ENCODE results near the gene NXPH3. TPM values are rescaled to one million over a fixed set of nuclear protein-coding genes. Genes with fewer than 3 reads are reported as not detected.

Gene NXPH3
- total and polyA plus RNA-seq, 10 of the 15 experiments (the other 5 are each of a cell fraction or from before 2014, with no cell fraction given): 0.08 to 0.35 (median 0.12) TPM; not detected in 2

GRCh38 chr17:49572806-49573420 lies 2.8 kb upstream of the NXPH3 start:
- no peaks in the 10 kb centered on the region for H3K9me3 ChIP-seq (replicated peaks; ENCODE audit: control insufficient read depth, insufficient read depth, low read length)
- peaks cover 2 to 8% of the 10 kb centered on the region in 2 experiments; a peak in 3 of 4 replicates for H3K27me3 ChIP-seq (replicated peaks in 1 of 2; ENCODE audit: control insufficient read depth in 2 of 2, insufficient read depth in 2 of 2, low read length in 1 of 2)
- no peaks in the 10 kb centered on the region for H3K79me2 ChIP-seq (ENCODE audit: control insufficient read depth, insufficient read depth, low read length)
- FAIRE-seq (no peak), DNase-seq (ENCODE audit: low read depth, low spot score) (no peak), ATAC-seq (no peak)
- ChIA-PET SMC1A (ENCODE audit: uncharacterized antibody, unreplicated experiment) (interaction anchor here (0.5 to 8.5 kb wide), 3 partner anchors 125 to 201 kb away, joined by 3 to 121 read pairs (median 3); no protein-coding TSS in a partner anchor), POLR2A (no interaction called here), CTCF (interaction anchor here (9.1 to 17.8 kb wide), 2 partner anchors 16 to 123 kb away, joined by 93 to 483 read pairs; no protein-coding TSS in a partner anchor), RAD21 (ENCODE audit: unreplicated experiment) (interaction anchor here (0.6 to 2.6 kb wide), 4 partner anchors 15 to 256 kb away, joined by 3 to 15 read pairs (median 3); no protein-coding TSS in a partner anchor)
- H3K36me3 ChIP-seq (ENCODE audit: control insufficient read depth in 2 of 2, insufficient read depth in 2 of 2, low read length in 1 of 2): no peaks in the 10 kb centered on the region
- intact Hi-C loops (cut with micrococcal nuclease; ENCODE audit: unreplicated experiment): no loop called here
- in situ Hi-C loops (cut with MboI): loop anchor here (5.0 kb wide), 3 partner anchors 124 to 424 kb away; partner anchors contain the start of genes DLX3 and KAT7
- H4K20me1 ChIP-seq (ENCODE audit: control insufficient read depth, insufficient read depth): no peaks in the 10 kb centered on the region
- no peak overlapping the region for H3K4me3 ChIP-seq
- peaks cover 13% of the 10 kb centered on the region for H3K4me1 ChIP-seq (ENCODE audit: control insufficient read depth, insufficient read depth, low read length)
- TF ChIP-seq PAX8 (IDR thresholded peaks at IDR 0.05): no peak
- H3K9ac ChIP-seq (ENCODE audit: control insufficient read depth, insufficient read depth, low read length): no peak overlapping the region
- 13% methylated on average over 6 of the region's 6 CpGs for WGBS (ENCODE audit: insufficient coverage, insufficient replicate concordance, low lambda C conversion rate, missing lambda C conversion rate)
- no peak overlapping the region for H3K4me2 ChIP-seq (ENCODE audit: control insufficient read depth, insufficient read depth)
- H3K27ac ChIP-seq (ENCODE audit: control insufficient read depth, insufficient read depth): no peak overlapping the region
- no TSS peak for BruUV-seq (replicated peaks)
- H2AFZ ChIP-seq (ENCODE audit: control insufficient read depth, low read depth, low read length): no peak overlapping the region

GRCh38 chr17:49573510-49574322 lies 2.0 kb upstream of the NXPH3 start:
- SMC1A ChIA-PET (ENCODE audit: uncharacterized antibody, unreplicated experiment): interaction anchor here (0.5 to 8.5 kb wide), 4 partner anchors 122 to 200 kb away, joined by 3 to 121 read pairs (median 4); no protein-coding TSS in a partner anchor
- no peak for FAIRE-seq
- Histone ChIP-seq H3K4me1 (ENCODE audit: control insufficient read depth, insufficient read depth, low read length) (peaks cover 13% of the 10 kb centered on the region), H3K36me3 (ENCODE audit: control insufficient read depth in 2 of 2, insufficient read depth in 2 of 2, low read length in 1 of 2) (no peaks in the 10 kb centered on the region), H4K20me1 (ENCODE audit: control insufficient read depth, insufficient read depth) (no peaks in the 10 kb centered on the region), H3K9ac (ENCODE audit: control insufficient read depth, insufficient read depth, low read length) (no peak overlapping the region), H3K79me2 (ENCODE audit: control insufficient read depth, insufficient read depth, low read length) (no peaks in the 10 kb centered on the region), H3K27me3 (replicated peaks in 1 of 2; ENCODE audit: control insufficient read depth in 2 of 2, insufficient read depth in 2 of 2, low read length in 1 of 2) (peaks cover 2 to 8% of the 10 kb centered on the region in 2 experiments; a peak in 3 of 4 replicates), H3K27ac (ENCODE audit: control insufficient read depth, insufficient read depth) (no peak overlapping the region), H3K4me2 (ENCODE audit: control insufficient read depth, insufficient read depth) (no peak overlapping the region), H3K9me3 (replicated peaks; ENCODE audit: control insufficient read depth, insufficient read depth, low read length) (no peaks in the 10 kb centered on the region), H3K4me3 (no peak overlapping the region), H2AFZ (ENCODE audit: control insufficient read depth, low read depth, low read length) (no peak overlapping the region)
- RAD21 ChIA-PET (ENCODE audit: unreplicated experiment): interaction anchor here (0.6 to 2.6 kb wide), 4 partner anchors 16 to 257 kb away, joined by 3 to 15 read pairs (median 3); no protein-coding TSS in a partner anchor
- in situ Hi-C loops (cut with MboI) (loop anchor here (5.0 kb wide), 3 partner anchors 124 to 424 kb away; partner anchors contain the start of genes DLX3 and KAT7), intact Hi-C loops (cut with micrococcal nuclease; ENCODE audit: unreplicated experiment) (no loop called here)
- POLR2A ChIA-PET: no interaction called here
- BruUV-seq (replicated peaks): no TSS peak
- WGBS (ENCODE audit: insufficient coverage, insufficient replicate concordance, low lambda C conversion rate, missing lambda C conversion rate): 61% methylated on average over 15 of the region's 15 CpGs
- no peak for DNase-seq (ENCODE audit: low read depth, low spot score)
- CTCF ChIA-PET: interaction anchor here (1.4 to 17.8 kb wide), 2 partner anchors 16 to 122 kb away, joined by 6 to 483 read pairs; no protein-coding TSS in a partner anchor
- no peak for ATAC-seq
- TF ChIP-seq NRF1 (conservative IDR thresholded peaks at IDR 0.05; ENCODE audit: low read depth, low read length) (no peak), MTA2 (IDR thresholded peaks at IDR 0.05; ENCODE audit: low read depth) (no peak), RB1 (IDR thresholded peaks at IDR 0.05; ENCODE audit: borderline replicate concordance) (no peak), E4F1 (IDR thresholded peaks at IDR 0.05; ENCODE audit: borderline replicate concordance, partially characterized antibody) (no peak), SMAD1 (IDR thresholded peaks at IDR 0.05; ENCODE audit: low read depth, partially characterized antibody) (no peak), SIX5 (IDR thresholded peaks at IDR 0.05; ENCODE audit: low read depth, low read length, severe bottlenecking) (no peak), ZSCAN29 (IDR thresholded peaks at IDR 0.05) (no peak), STAT1 (conservative IDR thresholded peaks at IDR 0.05) (no peak), CBFB (IDR thresholded peaks at IDR 0.05; ENCODE audit: low read depth) (no peak)

Data from GM12878 (cell line).